HuH-7.5 (cell line): ENCODE results near the gene CELSR3.

Experiments
- DNase-seq: peaks from one replicate; pipeline ENCODE4 v3.0.0; 2011; ENCODE audit warnings: low spot score

CELSR3 gene

GRCh38 chr3:48662753-48663488 lies at the start of gene CELSR3:
CELSR3 (minus strand) TSS chr3:48662886; CDS start chr3:48662634, 252 bp downstream.
- peak; percentile 75 for DNase-seq

- DNase-seq = no peak
Measured at GRCh38 chr3:48711727-48712126, 49.0 kb upstream of the CELSR3 start.

DNA sequence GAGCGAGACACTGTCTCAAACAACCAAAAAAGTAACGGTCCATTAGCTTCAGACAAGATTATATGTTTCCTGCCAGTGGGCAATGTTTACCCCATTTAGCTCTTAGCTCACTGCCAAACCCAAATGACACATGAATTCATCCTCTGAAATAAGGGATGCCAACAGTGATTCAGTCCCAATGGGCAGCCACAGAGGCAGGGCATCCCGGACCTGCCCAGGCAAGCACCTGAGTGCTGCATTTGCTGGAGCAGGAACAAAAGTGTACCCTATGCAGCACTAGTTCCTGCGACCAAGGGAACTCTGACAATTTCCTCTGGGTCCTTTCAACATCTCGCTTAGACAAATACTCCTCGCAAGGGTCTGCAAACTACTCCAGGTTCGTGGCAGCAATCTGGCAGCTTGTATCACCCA lies 46.4 kb upstream of the CELSR3 start:
- no peak for DNase-seq

- DNase-seq = no peak
Measured at GRCh38 chr3:48708481-48708889, 45.8 kb upstream of the CELSR3 start.

GRCh38 chr3:48707157-48707556 lies 44.5 kb upstream of the CELSR3 start:
- DNase-seq = no peak

DNA sequence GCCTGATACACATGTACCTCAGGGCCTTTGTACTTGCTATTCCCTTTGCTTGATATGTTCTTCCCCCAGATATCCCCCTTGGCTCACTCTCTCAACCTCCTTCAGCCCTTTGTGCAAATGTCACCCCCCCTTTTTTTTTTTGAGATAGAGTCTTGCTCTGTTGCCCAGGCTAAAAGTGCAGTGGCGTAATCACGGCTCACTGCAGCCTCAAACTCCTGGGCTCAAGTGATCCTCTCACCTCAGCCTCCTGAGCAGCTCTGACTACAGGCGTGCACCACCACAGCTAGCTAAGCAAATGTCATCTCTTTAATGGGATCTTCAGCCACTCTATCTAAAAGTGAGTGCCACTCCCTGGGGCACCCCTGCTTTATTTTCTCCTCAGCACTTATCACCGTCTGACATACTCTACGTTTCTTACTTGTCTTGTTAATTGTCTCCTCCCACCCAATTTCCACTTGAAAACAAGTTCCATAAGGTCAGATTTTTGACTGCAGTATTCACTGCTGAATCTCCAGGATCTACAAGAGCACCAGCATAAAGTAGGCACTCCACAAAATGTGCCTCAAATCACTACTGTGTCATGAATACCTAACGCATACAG lies 39.7 kb upstream of the CELSR3 start:
- no peak for DNase-seq

GRCh38 chr3:48700731-48701405 lies 38.2 kb upstream of the CELSR3 start:
- DNase-seq = no peak

- DNase-seq = no peak
Measured at GRCh38 chr3:48698891-48699290, 36.2 kb upstream of the CELSR3 start.

- DNase-seq = no peak
Measured at GRCh38 chr3:48697952-48698351, 35.3 kb upstream of the CELSR3 start.

DNA sequence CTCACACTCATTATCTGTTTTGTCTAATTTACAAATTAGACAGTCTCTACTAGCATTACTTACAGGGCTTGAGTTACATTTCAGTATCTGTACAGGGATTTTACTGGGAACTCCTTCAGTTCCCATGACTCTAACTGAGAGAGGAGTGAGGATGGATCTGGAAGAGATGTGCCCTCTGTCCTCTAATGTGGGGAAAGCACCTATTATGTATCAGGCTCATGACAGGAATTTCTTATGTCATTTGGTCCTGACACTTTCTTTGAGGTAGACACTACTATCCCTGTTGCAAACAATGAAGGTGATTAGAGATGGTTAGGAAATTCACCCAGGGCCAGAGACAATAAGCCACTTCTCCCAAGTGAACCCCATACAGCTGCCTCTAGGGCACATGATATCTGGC lies 33.9 kb upstream of the CELSR3 start:
- DNase-seq = peak; percentile 3

DNA sequence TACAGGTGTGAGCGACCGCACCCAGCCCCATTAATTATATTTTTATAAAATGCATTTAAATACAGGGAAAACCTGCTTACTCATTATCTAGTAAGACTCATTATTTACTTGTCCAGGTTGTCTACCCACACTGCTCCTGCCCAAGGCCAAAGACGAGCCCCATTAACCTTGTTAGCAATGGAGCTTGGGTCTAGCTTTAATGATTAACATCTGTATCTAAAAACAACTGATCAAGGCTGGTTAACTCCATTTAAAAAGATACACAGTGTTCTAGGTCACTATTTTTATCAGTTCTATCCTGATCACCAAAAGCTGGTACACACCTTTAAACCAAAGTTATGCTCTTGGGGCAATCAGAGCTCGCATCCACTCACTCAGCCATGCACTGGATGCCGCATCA lies 33.5 kb upstream of the CELSR3 start:
- DNase-seq = peak; percentile 4

DNA sequence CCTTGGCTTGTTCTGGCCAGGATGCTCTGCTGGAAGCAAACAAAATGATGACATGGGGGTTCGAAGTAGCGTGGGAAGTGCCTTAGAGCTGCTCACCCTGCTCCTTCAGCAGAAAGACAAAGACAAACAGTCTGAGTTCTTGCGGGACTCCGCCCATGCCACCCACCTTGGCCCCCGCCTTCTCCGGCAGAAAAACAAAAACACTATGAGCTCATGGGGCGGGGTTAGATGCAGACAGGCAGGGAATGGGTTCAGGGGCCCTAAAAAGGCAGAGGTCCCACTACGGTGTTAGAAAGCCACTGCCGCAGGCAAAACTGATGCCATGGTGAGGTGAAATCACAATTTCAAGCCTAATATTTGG lies 32.7 kb upstream of the CELSR3 start:
- peak; percentile 4 for DNase-seq

- DNase-seq = peak; percentile 3
Measured at GRCh38 chr3:48694610-48695392, 32.1 kb upstream of the CELSR3 start.

DNA sequence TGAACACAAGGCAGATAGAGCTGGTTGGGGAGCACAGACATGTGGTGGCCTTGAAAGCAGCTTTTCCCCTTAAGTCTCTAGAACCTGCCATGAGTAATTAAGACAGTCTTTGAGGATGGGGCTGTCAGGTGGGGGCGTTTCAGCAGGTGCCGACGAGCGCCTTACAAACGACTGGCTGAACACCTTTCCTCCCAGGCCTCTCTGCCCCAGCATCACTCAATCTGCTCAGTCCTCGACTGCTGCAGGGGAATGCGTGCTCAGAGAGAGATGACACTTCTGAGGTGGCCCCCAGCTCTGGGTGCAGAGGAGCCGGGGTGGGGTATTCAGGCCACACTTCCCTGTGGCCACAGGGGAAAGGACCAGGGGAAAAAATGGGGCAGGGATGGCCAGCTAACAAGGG lies 31.1 kb upstream of the CELSR3 start:
- no peak for DNase-seq

GRCh38 chr3:48692551-48692950 lies 29.9 kb upstream of the CELSR3 start:
- DNase-seq = peak; percentile 6

DNA sequence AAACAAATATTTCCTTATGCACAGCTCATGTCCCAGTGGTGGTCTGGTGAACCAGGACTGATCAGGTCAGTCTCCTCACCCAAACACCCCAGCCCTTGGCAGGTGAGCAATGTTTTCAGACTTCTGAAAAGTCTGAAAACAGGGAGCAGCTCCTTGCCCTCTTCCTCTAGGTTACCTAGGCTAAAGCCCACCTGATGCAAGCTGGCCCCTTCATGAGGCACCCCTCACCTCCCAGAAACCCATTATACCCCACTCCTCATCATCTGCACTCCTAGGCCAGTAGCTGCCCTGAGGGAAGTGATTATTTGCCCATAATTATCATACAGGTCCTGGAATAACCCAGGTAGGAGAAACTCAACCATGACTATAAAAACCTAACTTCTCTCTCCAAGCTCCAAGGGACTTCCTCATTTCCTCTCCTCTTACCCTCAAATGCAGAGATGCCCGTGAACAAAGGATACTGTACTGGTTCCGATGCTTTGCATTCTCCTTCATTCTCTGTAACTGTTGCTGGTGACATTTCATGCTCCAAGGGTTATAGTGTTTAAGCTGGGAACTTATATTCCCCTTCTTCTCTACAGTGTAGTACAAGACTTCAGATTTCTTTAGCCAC lies 28.3 kb upstream of the CELSR3 start:
- no peak for DNase-seq

GRCh38 chr3:48689384-48689783 lies 26.7 kb upstream of the CELSR3 start:
- DNase-seq = no peak

DNA sequence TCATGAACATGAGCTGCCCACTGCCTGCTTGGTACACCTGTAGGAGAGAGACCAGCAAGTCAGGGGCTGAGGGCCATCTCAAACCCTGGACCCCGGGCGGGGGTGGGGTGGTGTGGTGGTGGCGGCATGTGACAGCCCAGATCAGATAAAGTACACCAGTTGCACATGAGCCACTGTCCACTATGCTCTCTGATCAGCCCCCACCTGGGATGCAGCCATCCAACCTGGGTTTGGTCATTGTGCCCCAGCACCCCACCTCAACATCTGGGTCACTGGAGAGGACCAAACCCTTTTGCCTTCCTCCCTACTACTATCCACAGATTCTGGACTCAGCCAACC lies 26.0 kb upstream of the CELSR3 start:
- DNase-seq = peak; percentile 7

DNA sequence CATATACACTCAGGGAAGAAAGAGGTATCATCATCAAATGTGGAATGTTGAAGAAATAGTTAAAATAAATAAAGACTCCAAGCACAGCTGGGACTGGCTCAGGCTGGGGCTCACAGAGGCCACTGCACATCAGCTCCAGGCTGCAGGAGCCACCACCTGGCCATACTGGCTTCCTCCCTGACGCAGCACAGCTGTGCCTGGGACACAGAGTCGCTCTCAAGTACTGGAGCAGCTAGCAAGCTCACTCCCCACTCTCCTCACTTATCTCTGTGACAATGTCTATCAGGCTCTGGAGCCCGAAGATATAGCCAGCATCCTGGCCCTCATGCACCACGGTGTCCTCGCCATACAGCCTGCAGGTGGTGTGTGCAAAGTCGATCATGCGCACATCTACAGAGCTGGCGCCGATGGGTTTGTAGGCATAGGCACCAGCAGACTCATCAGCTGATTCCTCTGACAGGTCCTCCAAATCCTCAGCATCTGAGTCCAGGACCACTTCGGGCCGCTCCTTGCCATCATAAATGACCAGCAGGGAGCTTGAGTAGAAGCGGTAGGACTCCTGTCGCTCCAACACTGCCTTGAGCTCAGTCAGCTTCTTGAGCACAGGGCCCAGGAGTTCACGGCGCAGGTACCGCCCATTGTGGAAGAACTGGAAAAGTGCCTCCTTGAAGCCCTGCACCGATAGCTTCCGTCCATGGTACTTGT lies 25.5 kb upstream of the CELSR3 start:
- peak; percentile 11 for DNase-seq

DNA sequence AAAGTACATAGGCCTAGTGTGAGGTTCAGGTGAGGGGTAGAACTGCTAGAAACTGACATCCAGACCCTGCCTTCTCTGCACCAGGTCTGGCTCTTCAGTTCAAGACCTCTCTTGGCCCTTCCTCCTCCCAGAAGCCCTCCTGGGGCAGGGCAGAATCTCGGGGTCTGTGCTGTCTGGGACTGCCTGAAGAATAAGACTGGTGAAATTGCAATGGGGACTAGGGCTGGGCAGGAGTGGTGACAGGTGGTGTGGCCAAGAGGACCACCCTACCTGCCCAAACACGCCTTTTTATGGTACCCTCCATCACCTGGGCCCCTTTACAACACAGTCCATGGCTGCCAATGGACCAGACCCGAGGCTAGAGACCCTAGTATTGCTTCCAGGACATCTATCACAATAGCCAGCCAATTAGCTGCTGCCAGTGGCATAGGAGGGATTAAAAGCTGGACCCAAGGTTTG lies 24.6 kb upstream of the CELSR3 start:
- peak; percentile 7 for DNase-seq

GRCh38 chr3:48686538-48687219 lies 24.0 kb upstream of the CELSR3 start:
- no peak for DNase-seq
